K562 (cell line): Measurements from ENCODE around the gene HAPLN2. TPM values are rescaled to one million over a fixed set of nuclear protein-coding genes. Genes with fewer than 3 reads are reported as not detected.

Experiments used
- CXXC5 ChIP-seq: fragments of 250-450 bp; sonication (Bioruptor Pico); IDR thresholded peaks from 2 replicates; pipeline ENCODE4 v1.8.0; 2022; ENCODE audit warnings: inconsistent platforms, mild to moderate bottlenecking, moderate library complexity
- ZNF212 ChIP-seq: fragments of 450-650 bp; formaldehyde crosslinking; IDR thresholded peaks from 2 replicates; pipeline ENCODE4 v1.4.0; 2020; ENCODE audit warnings: mild to moderate bottlenecking
- ZNF217 ChIP-seq: sonication (generic); formaldehyde crosslinking; IDR thresholded peaks from 2 replicates; pipeline ENCODE4 v1.8.0; 2022; ENCODE audit warnings: mild to moderate bottlenecking, missing genetic modification reagents
- ZNF583 ChIP-seq: fragments of 250-450 bp; sonication (Bioruptor Pico); IDR thresholded peaks from 2 replicates; pipeline ENCODE4 v1.4.0; 2020
- ZNF699 ChIP-seq: fragments of 250-450 bp; sonication (Bioruptor Pico); IDR thresholded peaks from 2 replicates; pipeline ENCODE4 v1.8.0; 2021; ENCODE audit warnings: mild to moderate bottlenecking, moderate library complexity; ENCODE audit not compliant: insufficient replicate concordance
- polyA plus RNA-seq, 8 experiments: library from polyadenylated mRNA; depleted of rRNA in 4 of 8; stranded (reverse) in 5 of 8; unstranded in 3 of 8; fragments of >200 nt; fragmentation: Nextera tagmentation in 2 of 8; fragmentation: Illumina TruSeq in 1 of 8; extraction: Ambion mirVana in 2 of 8; extraction: Trizol in 1 of 8; gene quantifications; 2 replicates each; pipeline versions ENCODE4 v1.2.1 to v1.2.3, GENCODE V29; 2011 to 2014; ENCODE audit warnings: inconsistent platforms in 1 of 8, missing spikeins in 1 of 8
- total RNA-seq, 7 experiments: library from RNA; depleted of rRNA in 6 of 7; stranded (reverse); fragments of >200 nt in 6 of 7; fragmentation: Illumina TruSeq in 2 of 7; extraction: Trizol in 2 of 7; gene quantifications; 2 replicates each; pipeline versions ENCODE4 v1.2.1 to v1.2.3, GENCODE V29; 2011 to 2021; ENCODE audit warnings: low replicate concordance in 1 of 7
- TF ChIP-seq, protein P1 (sequence below): sonication (generic); formaldehyde crosslinking; IDR thresholded peaks from 2 replicates; pipeline ENCODE4 v1.8.1; 2023; ENCODE audit warnings: missing genetic modification reagents, mild to moderate bottlenecking, borderline replicate concordance
- TF ChIP-seq, protein P2 (sequence below): fragments of 250-450 bp; sonication (Bioruptor Pico); IDR thresholded peaks from 2 replicates; pipeline ENCODE4 v1.4.0; 2020; ENCODE audit warnings: borderline replicate concordance
- TF ChIP-seq, protein P3 (sequence below): fragments of 450-650 bp; formaldehyde crosslinking; IDR thresholded peaks from 2 replicates; pipeline ENCODE4 v1.4.0; 2020; ENCODE audit warnings: mild to moderate bottlenecking, mixed read lengths
- TF ChIP-seq, protein P4 (sequence below), 2 experiments: fragments of 450-650 bp; formaldehyde crosslinking in 1 of 2; IDR thresholded peaks; 2 replicates each; pipeline versions ENCODE4 v1.4.0 to v1.6.1; 2014 to 2020; ENCODE audit warnings: mild to moderate bottlenecking in 2 of 2, borderline replicate concordance in 1 of 2, low read depth in 1 of 2

Gene HAPLN2
- total and polyA plus RNA-seq, 9 of the 15 experiments (the other 6 are each of a cell fraction or from before 2014, with no cell fraction given), result 0.14 to 5.2 (median 3.8) TPM; not detected in 4

DNA sequence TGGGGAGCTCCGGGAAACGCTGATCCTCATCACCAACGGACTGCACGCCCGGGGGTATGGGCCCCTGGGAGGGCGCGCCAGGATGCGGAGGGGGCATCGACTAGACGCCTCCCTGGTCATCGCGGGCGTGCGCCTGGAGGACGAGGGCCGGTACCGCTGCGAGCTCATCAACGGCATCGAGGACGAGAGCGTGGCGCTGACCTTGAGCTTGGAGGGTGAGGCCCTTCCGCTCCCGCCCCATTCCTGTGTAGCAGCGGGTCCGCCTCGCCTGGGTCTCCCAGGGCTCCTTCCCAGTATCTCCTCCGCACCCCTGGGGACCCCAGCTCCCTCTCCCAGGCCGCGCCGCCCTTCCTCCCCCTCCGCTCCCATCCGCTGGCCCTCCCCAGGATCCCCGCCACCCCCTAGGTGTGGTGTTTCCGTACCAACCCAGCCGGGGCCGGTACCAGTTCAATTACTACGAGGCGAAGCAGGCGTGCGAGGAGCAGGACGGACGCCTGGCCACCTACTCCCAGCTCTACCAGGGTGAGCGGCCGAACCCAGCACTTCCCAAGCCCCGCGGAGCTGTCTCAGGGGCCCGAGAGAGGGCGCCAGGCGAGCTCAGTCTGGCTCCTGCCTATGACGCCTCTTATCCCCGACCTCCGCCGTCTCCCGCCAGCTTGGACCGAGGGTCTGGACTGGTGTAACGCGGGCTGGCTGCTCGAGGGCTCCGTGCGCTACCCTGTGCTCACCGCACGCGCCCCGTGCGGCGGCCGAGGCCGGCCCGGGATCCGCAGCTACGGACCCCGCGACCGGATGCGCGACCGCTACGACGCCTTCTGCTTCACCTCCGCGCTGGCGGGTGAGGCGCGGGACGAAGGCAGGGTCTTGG lies 5.0 kb downstream of the HAPLN2 start (continued):
- TF ChIP-seq, protein P1, sequence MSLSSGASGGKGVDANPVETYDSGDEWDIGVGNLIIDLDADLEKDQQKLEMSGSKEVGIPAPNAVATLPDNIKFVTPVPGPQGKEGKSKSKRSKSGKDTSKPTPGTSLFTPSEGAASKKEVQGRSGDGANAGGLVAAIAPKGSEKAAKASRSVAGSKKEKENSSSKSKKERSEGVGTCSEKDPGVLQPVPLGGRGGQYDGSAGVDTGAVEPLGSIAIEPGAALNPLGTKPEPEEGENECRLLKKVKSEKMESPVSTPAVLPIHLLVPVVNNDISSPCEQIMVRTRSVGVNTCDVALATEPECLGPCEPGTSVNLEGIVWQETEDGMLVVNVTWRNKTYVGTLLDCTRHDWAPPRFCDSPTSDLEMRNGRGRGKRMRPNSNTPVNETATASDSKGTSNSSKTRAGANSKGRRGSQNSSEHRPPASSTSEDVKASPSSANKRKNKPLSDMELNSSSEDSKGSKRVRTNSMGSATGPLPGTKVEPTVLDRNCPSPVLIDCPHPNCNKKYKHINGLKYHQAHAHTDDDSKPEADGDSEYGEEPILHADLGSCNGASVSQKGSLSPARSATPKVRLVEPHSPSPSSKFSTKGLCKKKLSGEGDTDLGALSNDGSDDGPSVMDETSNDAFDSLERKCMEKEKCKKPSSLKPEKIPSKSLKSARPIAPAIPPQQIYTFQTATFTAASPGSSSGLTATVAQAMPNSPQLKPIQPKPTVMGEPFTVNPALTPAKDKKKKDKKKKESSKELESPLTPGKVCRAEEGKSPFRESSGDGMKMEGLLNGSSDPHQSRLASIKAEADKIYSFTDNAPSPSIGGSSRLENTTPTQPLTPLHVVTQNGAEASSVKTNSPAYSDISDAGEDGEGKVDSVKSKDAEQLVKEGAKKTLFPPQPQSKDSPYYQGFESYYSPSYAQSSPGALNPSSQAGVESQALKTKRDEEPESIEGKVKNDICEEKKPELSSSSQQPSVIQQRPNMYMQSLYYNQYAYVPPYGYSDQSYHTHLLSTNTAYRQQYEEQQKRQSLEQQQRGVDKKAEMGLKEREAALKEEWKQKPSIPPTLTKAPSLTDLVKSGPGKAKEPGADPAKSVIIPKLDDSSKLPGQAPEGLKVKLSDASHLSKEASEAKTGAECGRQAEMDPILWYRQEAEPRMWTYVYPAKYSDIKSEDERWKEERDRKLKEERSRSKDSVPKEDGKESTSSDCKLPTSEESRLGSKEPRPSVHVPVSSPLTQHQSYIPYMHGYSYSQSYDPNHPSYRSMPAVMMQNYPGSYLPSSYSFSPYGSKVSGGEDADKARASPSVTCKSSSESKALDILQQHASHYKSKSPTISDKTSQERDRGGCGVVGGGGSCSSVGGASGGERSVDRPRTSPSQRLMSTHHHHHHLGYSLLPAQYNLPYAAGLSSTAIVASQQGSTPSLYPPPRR (CRISPR knock-in tag), result no peak
- TF ChIP-seq CXXC5 (CRISPR knock-in tag) (peak; percentile 82), ZNF212 (no peak), ZNF699 (CRISPR knock-in tag) (no peak), ZNF583 (CRISPR knock-in tag) (no peak), ZNF217 (CRISPR knock-in tag) (no peak)
- TF ChIP-seq, protein P2, sequence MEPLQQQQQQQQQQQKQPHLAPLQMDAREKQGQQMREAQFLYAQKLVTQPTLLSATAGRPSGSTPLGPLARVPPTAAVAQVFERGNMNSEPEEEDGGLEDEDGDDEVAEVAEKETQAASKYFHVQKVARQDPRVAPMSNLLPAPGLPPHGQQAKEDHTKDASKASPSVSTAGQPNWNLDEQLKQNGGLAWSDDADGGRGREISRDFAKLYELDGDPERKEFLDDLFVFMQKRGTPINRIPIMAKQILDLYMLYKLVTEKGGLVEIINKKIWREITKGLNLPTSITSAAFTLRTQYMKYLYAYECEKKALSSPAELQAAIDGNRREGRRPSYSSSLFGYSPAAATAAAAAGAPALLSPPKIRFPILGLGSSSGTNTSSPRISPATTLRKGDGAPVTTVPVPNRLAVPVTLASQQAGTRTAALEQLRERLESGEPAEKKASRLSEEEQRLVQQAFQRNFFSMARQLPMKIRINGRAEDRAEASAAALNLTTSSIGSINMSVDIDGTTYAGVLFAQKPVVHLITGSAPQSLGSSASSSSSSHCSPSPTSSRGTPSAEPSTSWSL (CRISPR knock-in tag), result no peak
- TF ChIP-seq, protein P3, sequence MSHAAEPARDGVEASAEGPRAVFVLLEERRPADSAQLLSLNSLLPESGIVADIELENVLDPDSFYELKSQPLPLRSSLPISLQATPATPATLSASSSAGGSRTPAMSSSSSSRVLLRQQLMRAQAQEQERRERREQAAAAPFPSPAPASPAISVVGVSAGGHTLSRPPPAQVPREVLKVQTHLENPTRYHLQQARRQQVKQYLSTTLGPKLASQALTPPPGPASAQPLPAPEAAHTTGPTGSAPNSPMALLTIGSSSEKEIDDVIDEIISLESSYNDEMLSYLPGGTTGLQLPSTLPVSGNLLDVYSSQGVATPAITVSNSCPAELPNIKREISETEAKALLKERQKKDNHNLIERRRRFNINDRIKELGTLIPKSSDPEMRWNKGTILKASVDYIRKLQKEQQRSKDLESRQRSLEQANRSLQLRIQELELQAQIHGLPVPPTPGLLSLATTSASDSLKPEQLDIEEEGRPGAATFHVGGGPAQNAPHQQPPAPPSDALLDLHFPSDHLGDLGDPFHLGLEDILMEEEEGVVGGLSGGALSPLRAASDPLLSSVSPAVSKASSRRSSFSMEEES, result no peak
- TF ChIP-seq, protein P4, sequence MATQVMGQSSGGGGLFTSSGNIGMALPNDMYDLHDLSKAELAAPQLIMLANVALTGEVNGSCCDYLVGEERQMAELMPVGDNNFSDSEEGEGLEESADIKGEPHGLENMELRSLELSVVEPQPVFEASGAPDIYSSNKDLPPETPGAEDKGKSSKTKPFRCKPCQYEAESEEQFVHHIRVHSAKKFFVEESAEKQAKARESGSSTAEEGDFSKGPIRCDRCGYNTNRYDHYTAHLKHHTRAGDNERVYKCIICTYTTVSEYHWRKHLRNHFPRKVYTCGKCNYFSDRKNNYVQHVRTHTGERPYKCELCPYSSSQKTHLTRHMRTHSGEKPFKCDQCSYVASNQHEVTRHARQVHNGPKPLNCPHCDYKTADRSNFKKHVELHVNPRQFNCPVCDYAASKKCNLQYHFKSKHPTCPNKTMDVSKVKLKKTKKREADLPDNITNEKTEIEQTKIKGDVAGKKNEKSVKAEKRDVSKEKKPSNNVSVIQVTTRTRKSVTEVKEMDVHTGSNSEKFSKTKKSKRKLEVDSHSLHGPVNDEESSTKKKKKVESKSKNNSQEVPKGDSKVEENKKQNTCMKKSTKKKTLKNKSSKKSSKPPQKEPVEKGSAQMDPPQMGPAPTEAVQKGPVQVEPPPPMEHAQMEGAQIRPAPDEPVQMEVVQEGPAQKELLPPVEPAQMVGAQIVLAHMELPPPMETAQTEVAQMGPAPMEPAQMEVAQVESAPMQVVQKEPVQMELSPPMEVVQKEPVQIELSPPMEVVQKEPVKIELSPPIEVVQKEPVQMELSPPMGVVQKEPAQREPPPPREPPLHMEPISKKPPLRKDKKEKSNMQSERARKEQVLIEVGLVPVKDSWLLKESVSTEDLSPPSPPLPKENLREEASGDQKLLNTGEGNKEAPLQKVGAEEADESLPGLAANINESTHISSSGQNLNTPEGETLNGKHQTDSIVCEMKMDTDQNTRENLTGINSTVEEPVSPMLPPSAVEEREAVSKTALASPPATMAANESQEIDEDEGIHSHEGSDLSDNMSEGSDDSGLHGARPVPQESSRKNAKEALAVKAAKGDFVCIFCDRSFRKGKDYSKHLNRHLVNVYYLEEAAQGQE (IDR thresholded peaks at IDR 0.05; ENCODE audit: borderline replicate concordance), result no peak; the same call in 1 of the 2 replicates
- TF ChIP-seq, protein P4 (CRISPR knock-in tag; IDR thresholded peaks at IDR 0.05; ENCODE audit: low read depth), result 0 out of 2 replicates have a peak, but pooled peaks have one; percentile 29
